DMS114 treated with DMSO at 0.1 percent for 48 hours (cell line): ENCODE data around the gene MDH1B.
"Not testable (repeated sequence)": the region's sequence is repeated elsewhere in the genome, so short reads cannot be mapped to it uniquely, and the experiment has no call there.

Experiments used
- DNase-seq: peaks from one replicate; lab custom pipeline; 2025; ENCODE audit not compliant: unreplicated experiment; lab: John Stamatoyannopoulos, UW

MDH1B gene

DNA sequence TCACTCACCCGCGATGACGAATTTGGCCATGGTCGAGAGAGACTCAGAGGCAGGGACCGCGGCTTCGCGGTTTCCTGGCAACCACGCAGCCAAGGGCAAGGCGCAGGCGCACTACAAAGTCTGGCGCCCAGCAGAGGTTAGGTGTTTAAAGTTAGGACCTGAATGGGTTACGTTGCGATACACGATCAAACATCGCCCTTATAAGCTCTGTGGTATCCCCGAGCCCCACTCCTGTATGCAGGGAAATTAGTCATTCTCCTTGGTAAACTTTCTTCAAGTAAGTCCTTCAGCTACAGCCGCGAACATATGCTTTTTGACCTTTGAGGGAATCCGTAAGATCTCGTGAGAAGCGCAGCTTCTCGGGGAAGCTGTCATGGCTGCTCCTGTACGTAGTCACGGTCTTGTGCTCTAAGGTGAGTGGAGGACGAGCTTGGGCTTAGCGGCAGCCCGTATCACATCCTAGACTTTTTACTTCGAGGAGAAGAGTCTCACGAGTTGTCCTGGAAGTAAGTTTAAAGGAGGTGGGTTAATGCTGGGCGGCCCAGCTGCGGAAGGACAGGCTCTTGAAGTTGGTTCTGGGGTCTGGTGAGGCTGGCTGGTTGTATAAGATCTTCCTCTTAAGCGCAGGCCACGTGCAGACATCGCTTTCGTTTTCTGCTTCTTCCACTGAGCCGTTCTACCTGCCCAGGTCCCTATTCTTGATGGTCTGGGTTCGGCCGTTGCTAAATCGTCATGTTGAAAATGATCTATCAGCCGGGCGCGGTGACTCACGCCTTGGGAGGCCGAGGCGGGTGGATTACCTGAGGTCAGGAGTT, at the start of gene MDH1B, which contains the start of gene FASTKD2:
Gene MDH1B, minus strand, starts transcription at position 87 of the 815 bp plus-strand sequence. Its CDS starts 57 bp downstream, at position 30.
Gene FASTKD2, plus strand, starts transcription at position 365 of the 815 bp plus-strand sequence. CDS start 1,088 bp downstream, outside the sequence.
- DNase-seq: peak; percentile 90

DNA sequence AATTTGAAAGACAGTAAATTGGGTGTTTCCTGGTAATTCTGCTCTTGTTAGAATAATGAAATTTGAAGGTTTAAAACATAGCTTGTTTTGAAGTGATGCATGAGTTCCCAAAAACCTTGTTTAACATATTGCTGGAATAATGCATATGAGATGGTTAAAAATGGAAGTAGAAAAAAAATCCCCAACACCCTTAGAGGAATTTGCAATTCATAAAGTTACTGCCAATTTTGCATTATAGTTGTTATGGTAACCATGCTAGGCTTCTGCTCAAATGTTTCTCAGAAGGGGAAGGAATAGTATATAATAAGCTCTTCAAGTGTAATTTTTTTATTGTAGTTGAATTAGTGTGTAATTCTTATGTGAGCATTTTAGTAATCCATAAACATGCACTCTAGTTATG, 49.4 kb upstream of the MDH1B start:
- no peak for DNase-seq

DNA sequence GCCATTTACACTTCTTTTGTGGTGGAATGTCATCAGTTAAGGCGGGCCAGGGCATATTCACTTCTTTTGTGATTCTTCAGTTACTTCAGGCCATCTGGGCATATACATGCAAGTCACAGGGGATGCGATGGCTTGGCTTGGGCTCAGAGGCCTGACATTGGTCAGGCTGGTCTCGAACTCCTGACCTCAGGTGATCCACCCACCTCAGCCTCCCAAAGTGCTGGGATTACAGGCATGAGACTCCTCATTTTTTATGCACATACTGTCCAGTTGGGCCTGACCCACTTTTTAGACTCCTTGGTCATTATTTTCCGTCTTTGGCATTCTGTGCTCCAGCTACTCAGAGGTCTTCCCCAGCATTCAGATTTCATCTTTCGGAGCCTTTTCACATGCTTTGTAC, 47.3 kb upstream of the MDH1B start:
- not testable (repeated sequence) for DNase-seq

DNA sequence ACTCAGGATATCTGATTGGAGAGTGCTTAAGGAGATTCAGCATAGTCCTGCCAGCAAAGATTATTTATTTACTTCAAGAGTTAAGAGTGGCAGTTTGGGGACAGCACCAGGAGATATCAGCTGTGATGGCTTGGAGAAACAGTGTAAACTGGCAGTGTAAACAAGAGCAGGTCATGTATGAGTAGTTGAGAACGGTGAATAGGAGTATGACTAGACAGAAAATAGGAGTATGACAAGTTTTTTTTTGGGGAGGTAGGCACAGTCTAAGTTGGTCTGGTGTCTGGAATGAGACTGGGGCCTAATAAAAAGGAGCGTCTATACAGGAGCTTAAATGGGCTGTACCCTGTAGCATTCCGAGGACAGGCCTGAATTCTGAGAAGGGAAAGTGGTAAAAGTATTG, 42.5 kb upstream of the MDH1B start:
- DNase-seq: not testable (repeated sequence)

DNA sequence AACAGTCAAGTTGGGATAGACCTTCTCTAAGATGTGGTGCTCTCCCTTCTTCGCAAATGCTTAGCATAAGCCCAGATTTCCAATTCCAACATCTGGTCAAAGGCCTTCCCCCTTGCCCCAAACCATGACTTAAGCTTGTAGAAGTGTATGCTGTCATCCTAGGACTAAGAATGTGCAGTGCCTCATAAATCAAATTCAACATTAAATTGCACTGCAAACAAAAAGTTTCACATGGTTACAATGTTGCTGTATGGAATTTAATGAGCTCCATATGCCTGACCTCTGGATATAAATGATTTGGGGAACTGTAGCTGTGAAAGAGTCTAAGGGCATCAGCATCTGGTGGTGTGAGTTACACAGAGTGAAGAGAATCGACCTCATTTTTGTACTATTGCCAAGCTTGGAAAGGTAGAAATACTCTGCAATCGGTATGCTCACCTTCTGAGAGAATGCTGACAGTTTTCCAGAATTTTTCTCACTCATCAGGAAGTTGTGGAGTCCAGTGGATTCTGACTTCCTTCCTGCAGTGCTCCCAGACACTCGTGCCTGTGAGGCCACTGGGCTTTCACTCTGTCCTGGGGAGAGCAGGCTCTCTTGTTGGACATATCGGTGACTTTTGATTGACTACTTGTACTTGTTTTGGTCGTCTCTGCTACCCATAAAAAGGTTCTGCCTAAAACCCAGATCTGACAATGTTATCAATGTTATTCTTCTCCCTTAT, 40.9 kb upstream of the MDH1B start:
- no peak for DNase-seq

DNA sequence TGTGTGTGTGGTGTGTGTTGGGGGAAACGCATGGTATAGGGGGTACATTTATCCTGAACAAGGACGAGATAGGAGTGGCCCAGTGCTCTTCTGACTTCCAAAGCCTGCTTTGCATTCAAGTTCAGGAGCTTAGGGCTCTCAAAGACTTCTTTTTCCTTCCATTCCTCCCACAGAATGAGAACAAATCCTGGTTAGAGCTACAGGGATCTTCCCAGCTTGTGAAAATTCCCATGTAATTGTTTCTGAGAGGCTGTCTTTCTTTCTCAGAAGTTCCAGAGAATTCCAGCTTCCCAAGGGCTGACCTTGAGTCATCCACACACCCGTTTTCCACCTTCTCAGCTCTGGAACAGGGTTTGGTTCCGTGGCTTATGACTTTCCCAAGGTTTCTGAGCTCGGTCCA, 39.2 kb upstream of the MDH1B start:
- DNase-seq: no peak

DNA sequence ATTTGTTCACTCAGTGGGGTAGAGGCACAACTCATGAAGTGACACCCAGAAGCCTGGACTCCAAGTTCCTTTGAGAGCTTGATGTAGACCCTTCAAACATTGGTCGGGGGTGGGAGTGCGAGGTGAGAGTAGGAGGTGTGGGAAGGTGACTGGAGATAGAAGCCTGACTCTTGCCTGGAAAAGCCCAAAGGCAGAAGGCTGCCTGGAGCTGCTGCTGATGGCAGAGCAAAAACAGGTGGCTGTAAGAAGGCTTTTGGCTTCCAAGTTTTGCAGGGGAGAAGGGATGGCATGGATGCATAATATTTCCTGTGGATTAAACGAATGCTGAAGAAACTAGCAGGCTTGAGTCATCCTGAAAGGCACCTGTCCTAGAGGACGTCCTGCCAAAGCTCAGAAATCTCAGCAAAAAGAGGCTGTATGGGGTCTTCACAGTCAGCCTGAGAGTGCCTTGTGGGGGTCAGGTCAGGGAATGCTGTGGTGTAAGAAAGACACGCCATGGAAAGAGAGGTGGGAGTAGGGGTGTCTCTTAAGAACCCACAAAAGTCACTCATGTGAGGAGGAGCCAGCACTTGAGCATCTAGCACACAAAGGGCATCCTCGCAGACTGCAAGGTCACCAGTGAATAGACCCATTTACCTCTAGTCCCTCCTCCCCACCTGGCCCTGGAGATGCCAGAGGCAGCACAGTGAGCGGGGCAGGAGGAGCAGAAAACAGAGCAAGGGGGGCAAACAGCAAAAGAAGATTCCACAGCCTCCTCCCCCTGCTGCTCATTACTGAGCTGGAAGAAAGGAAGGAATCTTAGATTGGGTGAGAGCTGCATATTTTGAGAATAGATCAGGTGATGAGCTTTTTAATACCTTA, 37.8 kb upstream of the MDH1B start:
- DNase-seq: no peak

DNA sequence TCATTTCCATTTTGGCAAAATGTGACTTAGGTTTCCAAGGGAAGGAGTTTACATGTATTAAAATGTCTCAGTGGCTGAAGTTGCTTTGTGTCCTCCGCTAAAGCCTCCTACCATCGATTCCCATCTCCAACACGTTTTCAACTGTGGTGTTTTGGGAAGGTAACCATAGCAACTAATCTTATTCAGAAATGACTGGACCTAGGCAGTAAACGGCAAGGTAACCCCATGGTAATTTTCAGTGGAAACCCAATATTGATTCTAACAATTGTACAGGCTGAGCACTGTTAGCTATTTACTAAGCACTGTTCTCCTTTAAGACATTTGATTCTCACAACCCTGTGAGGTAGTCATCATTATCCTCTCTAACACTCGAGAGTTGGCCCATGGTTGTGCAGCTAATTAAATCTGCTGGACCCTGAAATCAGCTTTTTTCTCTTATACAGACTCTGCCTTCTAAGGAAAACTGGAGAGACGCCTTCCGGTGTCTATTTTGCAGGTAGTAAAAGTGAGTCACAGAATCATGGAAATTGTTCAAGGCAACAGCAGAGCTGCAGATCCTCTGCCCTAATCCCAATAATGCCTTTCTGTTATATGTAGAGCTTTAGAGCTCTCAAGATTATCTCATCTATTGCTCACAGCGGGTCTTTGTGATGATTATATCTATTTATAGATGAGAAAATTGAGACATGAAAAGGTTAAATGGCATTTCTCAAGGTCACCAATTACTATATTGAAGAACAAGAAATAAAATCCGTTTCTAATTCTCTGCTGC, 36.5 kb upstream of the MDH1B start:
- DNase-seq: no peak

DNA sequence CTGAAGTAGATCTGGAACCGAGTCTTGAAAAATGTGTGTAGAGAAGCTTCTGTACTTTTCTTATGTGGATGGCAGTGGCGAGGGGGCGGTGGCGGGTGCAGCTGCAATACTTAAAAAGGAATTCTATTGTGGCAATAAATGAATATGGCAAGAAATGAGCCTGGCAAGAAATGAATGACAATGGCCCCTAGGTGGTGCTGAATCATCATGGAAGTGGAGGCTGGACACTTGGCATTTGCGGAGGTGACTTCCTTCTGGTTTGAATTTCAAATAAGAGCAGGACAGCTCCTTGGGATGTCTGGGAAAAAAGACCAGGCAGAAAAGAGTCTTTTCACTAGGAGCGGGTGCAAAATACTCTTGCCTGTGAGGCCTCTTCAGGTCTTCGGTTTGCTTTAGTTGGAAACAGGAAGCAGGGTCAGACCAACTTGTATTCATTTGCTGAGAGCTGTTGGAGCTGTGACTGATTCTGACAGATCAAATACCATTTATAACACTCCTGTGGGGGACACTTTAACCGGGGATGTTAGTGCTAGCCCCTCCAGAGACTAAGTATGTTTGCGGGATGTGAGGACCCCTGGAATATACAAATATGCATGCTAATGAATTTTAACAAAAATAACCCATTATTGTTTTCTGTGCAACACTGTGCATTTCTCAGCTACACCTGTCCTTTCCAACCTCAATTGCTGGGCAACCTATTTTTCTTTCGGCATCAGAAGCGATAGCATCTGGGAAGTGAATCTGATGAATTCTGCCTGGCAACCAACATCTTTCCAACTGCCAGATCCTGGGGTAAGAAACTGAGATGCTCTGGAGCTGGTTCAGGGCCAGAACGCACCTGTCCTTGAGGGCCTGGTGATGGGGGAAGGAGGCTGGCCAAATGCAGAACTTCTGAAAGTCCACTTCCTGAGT, 35.6 kb upstream of the MDH1B start:
- DNase-seq: peak; percentile 25

DNA sequence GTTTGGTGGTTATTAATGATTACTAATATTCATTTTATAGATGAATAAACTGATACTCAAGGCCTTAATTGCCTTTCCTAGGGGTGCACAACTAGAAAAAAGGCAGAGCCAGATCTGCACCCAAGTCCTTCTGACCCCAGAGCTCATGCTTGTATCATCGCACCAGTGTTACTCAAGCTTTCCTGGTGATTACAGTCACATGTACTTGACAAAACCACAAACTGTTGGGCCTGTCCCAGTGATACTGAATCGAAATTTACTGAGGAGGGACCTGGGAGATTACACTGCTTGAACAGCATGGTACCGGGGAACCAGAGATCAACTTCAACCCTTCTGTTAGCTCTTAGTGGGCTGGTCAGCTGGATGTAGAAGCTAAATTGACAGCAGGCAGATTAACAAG, 34.0 kb upstream of the MDH1B start:
- no peak for DNase-seq

DNA sequence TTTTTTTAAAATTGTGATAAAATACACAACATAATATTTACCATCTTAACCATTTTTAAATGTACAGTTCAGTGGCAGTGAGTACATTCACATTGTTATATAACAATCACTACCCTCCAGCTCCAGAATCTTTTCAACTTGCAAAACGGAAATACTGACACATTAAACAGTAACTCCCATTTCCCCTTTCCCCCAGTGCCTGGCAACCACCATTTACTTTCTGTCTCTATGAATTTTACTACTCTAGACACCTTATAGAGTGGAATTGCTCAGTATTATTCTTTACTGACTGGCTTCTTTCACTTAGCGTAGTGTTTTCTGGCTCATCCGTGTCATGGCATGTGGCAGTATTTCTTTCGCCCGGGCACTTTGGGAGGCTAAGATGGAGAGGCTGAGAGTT, 32.9 kb upstream of the MDH1B start:
- DNase-seq: no peak

DNA sequence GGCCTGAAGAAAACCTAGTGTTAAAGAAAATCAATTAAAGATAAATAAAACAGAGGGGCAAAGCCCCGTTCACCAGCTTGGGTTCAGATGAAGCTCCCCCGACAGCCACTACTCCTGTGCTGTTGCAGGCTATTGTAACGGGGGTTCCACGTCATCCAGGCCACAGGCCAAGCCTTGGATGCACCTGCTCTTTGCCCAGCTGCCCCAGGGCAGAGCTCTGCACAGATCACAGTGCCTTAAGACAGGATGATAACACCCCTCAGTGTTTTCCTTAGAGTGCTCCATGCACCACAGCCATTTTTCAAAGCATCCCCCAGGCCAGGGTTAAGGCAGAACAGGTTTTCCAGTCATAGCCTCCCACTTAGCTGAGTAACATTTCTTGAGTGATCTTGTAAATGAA, 32.2 kb upstream of the MDH1B start:
- no peak for DNase-seq

DNA sequence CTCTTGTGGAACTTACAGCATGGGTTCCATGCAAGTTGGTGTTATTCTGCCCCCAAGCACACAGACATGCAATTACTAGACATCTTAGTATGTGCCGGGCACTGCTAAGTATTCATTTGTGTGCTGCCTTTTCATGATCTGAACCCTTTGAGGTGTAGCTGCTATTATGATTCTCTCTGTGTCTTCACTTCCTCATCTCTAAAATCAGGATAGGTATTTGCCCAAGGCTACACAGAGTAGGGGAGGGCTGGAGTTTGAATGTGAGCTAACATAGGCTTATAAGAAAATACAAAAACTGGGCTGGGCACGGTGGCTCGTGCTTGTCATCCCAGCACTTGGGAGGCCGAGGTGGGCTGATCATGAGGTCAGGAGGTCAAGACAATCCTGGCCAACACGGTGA, 27.5 kb upstream of the MDH1B start:
- no peak for DNase-seq

DNA sequence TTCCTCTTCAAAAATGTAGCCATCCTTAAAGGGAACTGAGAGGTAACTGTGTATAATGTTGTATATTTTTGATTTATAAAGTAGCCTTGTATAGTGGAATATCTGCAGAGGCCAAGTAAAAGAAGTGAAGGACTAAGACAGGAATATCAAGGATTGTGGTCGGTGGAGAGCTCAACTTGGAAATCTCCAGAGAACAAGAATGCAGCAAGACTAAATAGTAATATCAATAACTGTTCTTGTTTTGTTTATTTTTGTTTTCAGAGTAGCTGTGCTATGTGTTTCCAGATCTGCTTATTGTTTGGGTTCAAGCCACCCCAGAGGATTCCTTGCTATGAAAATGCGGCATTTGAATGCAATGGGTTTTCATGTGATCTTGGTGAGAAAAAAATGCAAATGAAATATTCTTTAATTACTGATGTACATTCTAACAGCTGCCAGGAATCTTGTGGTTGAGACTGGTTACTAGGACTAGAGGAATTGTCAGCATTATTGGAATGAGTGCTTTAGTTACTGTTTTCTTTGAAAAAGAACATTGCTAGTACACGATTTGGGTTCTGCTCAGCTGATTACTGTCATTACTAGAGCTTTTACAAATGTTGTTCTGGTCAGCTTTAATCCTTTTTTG, 25.3 kb upstream of the MDH1B start:
- DNase-seq: no peak

DNA sequence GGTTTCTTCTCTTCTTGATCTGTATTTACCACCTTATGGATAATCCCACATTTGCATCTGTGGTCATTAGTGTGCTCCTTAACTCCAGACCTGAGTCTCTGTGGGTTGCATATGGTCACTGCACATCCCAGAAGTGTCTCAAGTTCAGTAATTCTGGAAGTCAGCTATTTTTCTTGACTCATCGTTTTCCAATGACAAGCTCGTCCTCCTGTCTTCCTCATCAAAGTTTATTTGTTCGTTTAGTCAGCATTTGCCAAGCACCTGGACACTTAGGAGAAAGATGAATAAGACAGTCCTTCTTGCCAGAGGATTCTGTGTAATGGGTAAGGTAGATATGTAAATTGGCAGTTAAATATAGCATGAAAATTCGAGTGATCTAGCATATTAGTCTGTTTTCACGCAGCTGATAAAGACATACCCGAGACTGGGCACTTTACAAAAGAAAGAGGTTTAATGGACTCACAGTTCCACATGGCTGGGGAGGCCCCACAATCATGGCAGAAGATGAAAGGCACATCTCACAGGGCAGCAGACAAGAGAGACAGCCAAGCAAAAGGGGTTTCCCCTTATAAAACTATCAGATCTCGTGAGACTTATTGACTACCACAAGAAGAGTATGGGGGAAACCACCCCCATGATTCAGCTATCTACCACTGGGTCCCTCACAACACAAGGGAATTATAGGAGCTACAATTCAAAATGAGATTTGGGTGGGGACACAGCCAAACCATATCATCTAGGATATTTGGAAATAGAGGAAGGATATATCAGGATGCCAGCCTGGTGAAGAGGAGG, 19.6 kb upstream of the MDH1B start:
- no peak for DNase-seq

DNA sequence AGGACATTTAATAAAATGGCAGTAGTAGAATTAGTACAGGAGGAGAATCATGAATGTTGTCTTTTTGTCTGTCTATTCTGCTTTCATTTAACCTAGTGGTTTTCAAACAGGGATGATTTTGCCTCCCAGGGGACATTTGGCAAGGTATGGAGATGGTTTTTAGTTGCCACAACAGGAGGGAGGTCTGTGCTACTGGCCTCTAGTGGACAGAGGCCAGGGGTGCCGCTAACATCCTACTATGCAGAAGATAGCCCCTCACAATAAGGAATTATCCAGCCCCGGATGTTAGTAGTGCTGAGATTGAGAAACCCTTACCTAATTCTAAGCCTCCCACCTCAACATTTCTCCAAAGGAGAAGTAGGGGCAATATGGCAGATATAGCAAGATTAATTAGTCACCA, 18.6 kb upstream of the MDH1B start:
- no peak for DNase-seq

DNA sequence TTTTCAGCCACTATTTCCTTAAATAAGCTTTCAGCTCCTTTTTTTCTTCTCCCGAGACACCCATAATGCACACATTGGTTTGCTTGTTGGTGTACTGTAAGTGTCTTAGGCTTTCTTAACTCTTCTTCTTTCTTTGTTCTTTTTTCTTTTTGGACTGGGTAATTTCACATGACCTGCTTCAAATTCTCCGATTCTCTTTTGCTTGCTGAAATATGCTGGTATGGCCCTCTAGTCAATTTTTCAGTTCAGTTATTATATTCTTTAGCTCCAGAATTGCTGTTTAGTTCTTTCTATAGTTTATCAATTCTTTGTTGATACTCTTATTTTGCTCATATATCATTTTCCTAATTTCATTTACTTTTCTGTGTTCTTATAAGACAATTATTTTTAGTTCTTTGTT, 15.5 kb upstream of the MDH1B start:
- no peak for DNase-seq

DNA sequence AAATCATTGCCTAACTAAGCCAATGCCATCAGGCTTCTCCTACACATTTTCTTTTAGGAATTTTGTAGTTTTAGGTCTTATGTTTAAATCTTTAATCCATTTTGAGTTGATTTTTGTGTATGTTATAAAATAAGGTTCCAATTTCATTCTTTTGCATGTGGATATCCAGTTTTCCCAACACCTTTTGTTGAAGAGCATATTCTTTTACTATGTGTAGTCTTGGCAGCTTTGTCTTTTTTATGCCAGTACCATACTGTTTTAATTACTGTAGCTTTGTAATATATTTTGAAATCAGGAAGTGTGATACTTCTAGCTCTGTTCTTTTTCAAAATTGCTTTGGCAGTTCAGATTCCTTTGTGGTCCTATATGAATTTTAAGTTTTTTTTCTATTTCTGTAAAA, 11.3 kb upstream of the MDH1B start:
- DNase-seq: no peak
